ENCODE measurements around the gene PLCG1.

Gene PLCG1

DNA sequence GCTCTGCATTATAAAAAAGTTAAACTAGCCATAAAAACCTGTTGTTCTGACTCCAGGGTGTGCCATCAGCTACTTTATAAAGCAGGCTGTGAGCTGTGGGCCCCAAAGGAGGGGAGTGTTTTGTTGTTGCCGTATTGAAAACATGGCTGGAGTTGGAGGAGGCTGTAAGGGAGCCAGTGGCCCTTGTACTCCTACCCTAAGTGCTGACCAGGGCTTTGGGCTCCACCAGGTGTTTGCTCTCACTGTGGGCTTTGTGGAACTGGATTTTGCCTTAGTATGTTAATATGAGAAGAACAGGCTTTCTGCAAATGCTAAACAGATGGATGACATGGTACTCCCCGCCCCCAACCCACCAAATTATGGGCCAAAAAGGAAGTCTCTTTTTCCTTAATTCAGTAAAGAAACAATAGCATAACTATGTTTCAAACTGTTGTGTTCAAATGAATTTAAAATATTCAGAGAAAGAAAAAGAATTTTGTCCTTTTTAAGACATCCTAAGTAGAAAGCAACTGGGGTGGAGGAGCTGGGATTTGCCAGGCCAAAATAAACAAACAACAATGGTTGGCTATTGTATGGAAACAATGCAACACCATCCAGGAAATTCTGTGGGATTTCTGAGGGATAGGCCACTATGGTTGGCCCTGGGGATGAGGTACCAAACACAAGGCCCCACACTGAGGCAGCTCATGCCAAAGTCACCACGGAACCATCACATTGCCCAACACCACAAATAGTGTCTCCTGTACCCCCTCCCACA is 63.3 kb downstream of the PLCG1 start:
- Histone ChIP-seq H3K27ac (no peak overlapping the region), H4K20me1 (ENCODE audit: insufficient read depth) (no peaks in the 10 kb centered on the region), H3K4me1 (ENCODE audit: low read depth, poor library complexity, severe bottlenecking) (no peaks in the 10 kb centered on the region), H3K79me2 (ENCODE audit: insufficient read depth, low read depth) (no peaks in the 10 kb centered on the region), H2AFZ (ENCODE audit: low read depth) (no peak overlapping the region), H3K4me2 (no peak overlapping the region), H3K4me3 (IDR thresholded peaks at IDR 0.05; ENCODE audit: insufficient read depth, low read depth, low read length) (no peak overlapping the region), H3K36me3 (ENCODE audit: insufficient read depth) (no peaks in the 10 kb centered on the region), H3K9ac (no peak overlapping the region), H3K27me3 (ENCODE audit: insufficient read depth, low read depth) (no peaks in the 10 kb centered on the region)
- no peak for TF ChIP-seq CTCF (conservative IDR thresholded peaks at IDR 0.05; ENCODE audit: low read depth, low read length)

DNA sequence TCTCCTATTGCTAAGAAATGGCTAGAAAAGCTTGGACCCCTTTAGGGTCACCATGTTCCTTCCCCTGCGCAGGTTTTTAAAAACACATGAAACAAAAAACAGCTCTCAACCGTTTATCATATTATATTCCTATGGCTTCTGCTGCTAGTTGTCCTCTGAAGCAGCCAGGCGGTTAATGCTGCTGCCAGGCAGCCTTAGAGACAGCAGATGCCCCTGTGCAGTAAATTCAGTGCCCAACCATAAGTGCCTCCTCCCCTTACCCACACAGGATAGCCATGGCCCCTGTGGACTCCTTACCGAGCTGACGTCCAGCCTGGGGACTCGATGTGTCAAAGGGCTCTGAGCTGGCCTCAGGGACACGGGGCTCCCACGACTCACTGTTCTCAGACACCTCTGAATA is 64.4 kb downstream of the PLCG1 start:
- Histone ChIP-seq H3K4me1 (ENCODE audit: low read depth, poor library complexity, severe bottlenecking) (no peaks in the 10 kb centered on the region), H3K27ac (no peak overlapping the region), H3K27me3 (ENCODE audit: insufficient read depth, low read depth) (no peaks in the 10 kb centered on the region), H3K79me2 (ENCODE audit: insufficient read depth, low read depth) (no peaks in the 10 kb centered on the region), H4K20me1 (ENCODE audit: insufficient read depth) (no peaks in the 10 kb centered on the region), H2AFZ (ENCODE audit: low read depth) (no peak overlapping the region), H3K9ac (no peak overlapping the region), H3K4me3 (IDR thresholded peaks at IDR 0.05; ENCODE audit: insufficient read depth, low read depth, low read length) (no peak overlapping the region), H3K4me2 (no peak overlapping the region), H3K36me3 (ENCODE audit: insufficient read depth) (no peaks in the 10 kb centered on the region)
- no peak for TF ChIP-seq CTCF (conservative IDR thresholded peaks at IDR 0.05; ENCODE audit: low read depth, low read length)

GRCh38 chr20:41202426-41202825 is 65.1 kb downstream of the PLCG1 start:
- H3K4me2 ChIP-seq, result no peak overlapping the region
- TF ChIP-seq CTCF (conservative IDR thresholded peaks at IDR 0.05; ENCODE audit: low read depth, low read length), result no peak
- no peak overlapping the region for H2AFZ ChIP-seq (ENCODE audit: low read depth)
- no peaks in the 10 kb centered on the region for H3K36me3 ChIP-seq (ENCODE audit: insufficient read depth)
- no peak overlapping the region for H3K9ac ChIP-seq
- H3K4me3 ChIP-seq (IDR thresholded peaks at IDR 0.05; ENCODE audit: insufficient read depth, low read depth, low read length), result no peak overlapping the region
- no peaks in the 10 kb centered on the region for H3K79me2 ChIP-seq (ENCODE audit: insufficient read depth, low read depth)
- no peaks in the 10 kb centered on the region for H3K27me3 ChIP-seq (ENCODE audit: insufficient read depth, low read depth)
- H3K27ac ChIP-seq, result no peak overlapping the region
- no peaks in the 10 kb centered on the region for H3K4me1 ChIP-seq (ENCODE audit: low read depth, poor library complexity, severe bottlenecking)
- H4K20me1 ChIP-seq (ENCODE audit: insufficient read depth), result no peaks in the 10 kb centered on the region

DNA sequence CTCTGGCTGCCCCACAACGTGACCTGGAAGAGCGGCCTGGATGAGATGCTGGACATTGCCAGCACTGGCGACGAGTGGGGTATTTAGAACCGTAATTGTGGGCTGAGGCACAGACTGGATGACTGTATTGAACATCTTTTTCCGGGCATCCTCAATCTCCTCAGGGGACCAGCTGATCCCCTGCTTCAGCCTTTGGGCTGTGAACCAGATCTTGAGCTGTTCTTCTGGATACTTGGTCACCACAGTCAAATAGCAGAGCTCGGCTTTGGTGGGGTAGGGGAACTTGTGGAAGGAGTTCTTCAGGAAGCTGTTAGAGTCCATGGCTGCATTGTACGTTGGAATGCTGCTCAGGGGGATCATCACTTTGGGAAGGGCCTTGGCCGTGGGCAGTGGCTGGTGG is 66.3 kb downstream of the PLCG1 start:
- Histone ChIP-seq H3K79me2 (ENCODE audit: insufficient read depth, low read depth) (no peaks in the 10 kb centered on the region), H3K9ac (no peak overlapping the region), H3K4me1 (ENCODE audit: low read depth, poor library complexity, severe bottlenecking) (no peaks in the 10 kb centered on the region), H3K27ac (no peak overlapping the region), H2AFZ (ENCODE audit: low read depth) (no peak overlapping the region), H3K27me3 (ENCODE audit: insufficient read depth, low read depth) (no peaks in the 10 kb centered on the region), H4K20me1 (ENCODE audit: insufficient read depth) (no peaks in the 10 kb centered on the region), H3K4me2 (no peak overlapping the region), H3K4me3 (IDR thresholded peaks at IDR 0.05; ENCODE audit: insufficient read depth, low read depth, low read length) (no peak overlapping the region), H3K36me3 (ENCODE audit: insufficient read depth) (no peaks in the 10 kb centered on the region)
- no peak for TF ChIP-seq CTCF (conservative IDR thresholded peaks at IDR 0.05; ENCODE audit: low read depth, low read length)
